Upper lobe of left lung (tissue), 6 donors: Measurements from ENCODE around the gene MXRA8. TPM values are rescaled to one million over a fixed set of nuclear protein-coding genes. Genes with fewer than 3 reads are reported as not detected.
"Not testable (repeated sequence)": the region's sequence is repeated elsewhere in the genome, so short reads cannot be mapped to it uniquely, and the experiment has no call there.

Experiments used
- ATAC-seq, 2 donors: fragments of 200-7000 bp; cut with Tn5 transposase; one replicate each; pipeline ENCODE4 v1.9.1; 2022; ENCODE audit warnings: mild to moderate bottlenecking in 2 of 2, moderate library complexity in 2 of 2; ENCODE audit not compliant: low FRiP score in 2 of 2
- DNase-seq, 2 donors: peaks; one replicate each; pipeline ENCODE4 v3.0.0-alpha.2; 2019 to 2020
- H3K27ac ChIP-seq, 4 donors: fragments of 200-600 bp; sonication (generic); one replicate each; pipeline ENCODE4 v1.5.1; 2016 to 2019
- H3K27me3 ChIP-seq, 4 donors: fragments of 200-600 bp; sonication (generic); one replicate each; pipeline ENCODE4 v1.5.1; 2017 to 2019
- H3K36me3 ChIP-seq, 4 donors: fragments of 200-600 bp; sonication (generic); one replicate each; pipeline ENCODE4 v1.5.1; 2016 to 2019
- H3K4me1 ChIP-seq, 4 donors: fragments of 200-600 bp; sonication (generic); one replicate each; pipeline ENCODE4 v1.5.1; 2018 to 2019
- H3K4me3 ChIP-seq, 4 donors: fragments of 200-600 bp; sonication (generic); one replicate each; pipeline ENCODE4 v1.5.1; 2017 to 2019; ENCODE audit warnings: mild to moderate bottlenecking in 2 of 4, moderate library complexity in 1 of 4
- H3K9me3 ChIP-seq, 4 donors: fragments of 200-600 bp; sonication (generic); one replicate each; pipeline ENCODE4 v1.5.1; 2018 to 2019
- CTCF ChIP-seq, 6 experiments: fragments of 450-650 bp in 4 of 6; fragments of 200-600 bp in 2 of 6; sonication (generic) in 2 of 6; IDR thresholded peaks; one replicate each; pipeline ENCODE4 v1.5.1; 2016 to 2019; ENCODE audit warnings: antibody characterized with exemption in 6 of 6
- EP300 ChIP-seq, 4 donors: sonication (generic); formaldehyde crosslinking; IDR thresholded peaks; one replicate each; pipeline ENCODE4 v1.5.1; 2017; ENCODE audit warnings: antibody characterized with exemption in 4 of 4, control low read depth in 2 of 4
- POLR2A ChIP-seq, 4 donors: fragments of 450-650 bp; IDR thresholded peaks; one replicate each; pipeline ENCODE4 v1.5.1; 2016 to 2017; ENCODE audit warnings: antibody characterized with exemption in 4 of 4, mild to moderate bottlenecking in 2 of 4
- POLR2AphosphoS5 ChIP-seq, 2 donors: sonication (generic); formaldehyde crosslinking; IDR thresholded peaks; one replicate each; pipeline ENCODE4 v1.5.1; 2017; ENCODE audit warnings: antibody characterized with exemption in 2 of 2
- WGBS, 2 donors: methylation state at CpG; one replicate each; pipeline ENCODE4 v1.1.5; 2017 to 2018; 5-methylcytosine and 5-hydroxymethylcytosine counted together
- total RNA-seq, 6 donors: library from RNA; depleted of rRNA in 4 of 6; stranded (reverse); fragments of >200 nt in 4 of 6; gene quantifications; one replicate each; pipeline versions ENCODE4 v1.1.0 to v1.2.1, GENCODE V29; 2016 to 2021
- donor health status: DM: no; HTN: no; CAD: no; lungs with moderate emphysema.
- donor health status: DM: no; HTN: yes; CAD: no; lungs with severe emphysema.

MXRA8 gene
- total RNA-seq, 6 donors from 2014 or later: 23.9 to 137 (median 63.4) TPM

DNA sequence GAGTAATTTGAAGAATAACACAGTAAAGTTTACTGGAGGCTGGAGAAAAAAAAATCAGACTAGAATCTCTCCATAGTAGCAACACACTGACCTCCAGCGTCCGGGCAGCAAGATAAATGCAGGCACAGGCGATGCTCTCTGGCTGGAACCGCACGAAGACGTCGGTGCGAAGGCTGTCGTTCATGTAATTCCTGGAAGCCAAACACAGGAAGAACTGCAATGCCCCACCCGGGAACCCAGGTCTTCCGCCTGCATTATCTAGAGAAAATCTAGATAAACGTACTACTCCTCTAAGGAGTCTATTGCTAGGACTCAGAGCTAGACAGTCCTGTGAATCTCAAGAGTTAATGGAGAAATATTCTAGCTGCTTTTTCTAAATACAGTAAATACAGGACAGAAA lies 32.3 kb upstream of the MXRA8 start:
- Histone ChIP-seq H3K27me3 (no peaks in the 10 kb centered on the region), H3K4me1 (peaks cover 9 to 34% (median 12%) of the 10 kb centered on the region in 4 donors), H3K36me3 (peaks cover 87 to 100% (median 94%) of the 10 kb centered on the region in 4 donors), H3K9me3 (no peaks in the 10 kb centered on the region), H3K4me3 (no peak overlapping the region), H3K27ac (peak overlapping the region in 2 of 4 donors; percentile 20 to 43)
- DNase-seq (no peak), ATAC-seq (no peak)
- TF ChIP-seq EP300 (IDR thresholded peaks at IDR 0.05) (no peak), POLR2A (IDR thresholded peaks at IDR 0.05) (no peak), POLR2AphosphoS5 (IDR thresholded peaks at IDR 0.05) (no peak), CTCF (IDR thresholded peaks at IDR 0.05) (no peak)
- WGBS, 2 donors: 70 to 97% methylated on average over 12 of the region's 12 CpGs

GRCh38 chr1:1388078-1388472 lies 29.7 kb upstream of the MXRA8 start:
- ATAC-seq (no peak), DNase-seq (no peak)
- no peak for TF ChIP-seq POLR2A (IDR thresholded peaks at IDR 0.05)
- TF ChIP-seq CTCF (IDR thresholded peaks at IDR 0.05): no peak
- no peak for TF ChIP-seq POLR2AphosphoS5 (IDR thresholded peaks at IDR 0.05)
- TF ChIP-seq EP300 (IDR thresholded peaks at IDR 0.05): no peak
- Histone ChIP-seq H3K4me1 (peaks cover 8 to 30% (median 12%) of the 10 kb centered on the region in 4 donors), H3K27me3 (no peaks in the 10 kb centered on the region), H3K9me3 (no peaks in the 10 kb centered on the region), H3K27ac (no peak overlapping the region), H3K4me3 (no peak overlapping the region), H3K36me3 (peaks cover 74 to 86% (median 80%) of the 10 kb centered on the region in 4 donors)
- WGBS, 2 donors: 97% methylated on average over 16 of the region's 16 CpGs

DNA sequence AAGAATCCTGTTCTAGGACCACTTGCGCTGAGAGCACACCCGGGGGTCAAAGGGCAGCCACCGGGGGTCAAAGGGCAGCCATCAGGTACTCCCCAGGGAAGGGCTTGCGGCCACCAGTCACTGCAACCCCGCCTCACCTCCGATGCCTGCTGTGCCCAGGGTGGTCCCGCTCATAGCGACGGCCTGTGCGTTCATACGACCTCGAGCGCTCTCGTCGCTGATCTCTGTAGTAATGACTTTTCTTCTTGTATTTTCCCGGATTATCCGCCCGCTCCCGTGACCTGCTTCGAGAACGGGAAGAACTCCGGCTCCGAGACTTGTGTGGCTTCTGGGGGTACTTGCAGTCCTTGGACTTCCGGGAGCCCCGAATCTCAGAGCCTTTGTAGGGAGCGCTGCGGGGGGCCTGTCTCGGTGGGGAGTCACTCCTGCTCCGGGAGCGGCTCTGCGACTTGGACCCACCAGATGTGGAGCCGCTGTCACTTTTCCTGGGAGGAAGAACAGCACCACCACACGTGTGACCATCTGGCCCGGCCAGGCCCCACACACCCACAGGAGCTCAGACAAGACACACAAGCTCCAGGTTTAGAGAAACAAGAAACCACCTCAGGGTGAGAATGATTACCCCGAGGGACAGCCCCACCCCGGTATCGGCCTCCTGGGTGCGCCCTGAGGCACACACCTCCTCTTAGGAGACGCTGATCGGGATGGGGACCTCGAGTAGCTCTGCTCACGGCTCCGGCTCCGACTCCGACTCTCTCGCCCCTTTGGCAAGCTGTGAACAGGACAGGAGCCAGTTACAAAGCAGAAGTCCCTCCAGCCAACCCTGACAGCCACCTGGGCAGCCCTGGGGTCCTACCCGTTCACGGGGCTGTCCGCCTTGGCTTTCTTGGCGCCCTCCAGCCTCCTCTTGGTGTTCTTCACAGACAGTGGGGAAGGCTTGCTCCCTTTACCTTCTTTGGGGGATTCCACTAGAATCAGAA lies 29.0 kb upstream of the MXRA8 start:
- H3K27me3 ChIP-seq: no peaks in the 10 kb centered on the region
- H3K4me1 ChIP-seq: peaks cover 5 to 23% (median 12%) of the 10 kb centered on the region in 4 donors
- no peak overlapping the region for H3K4me3 ChIP-seq
- no peaks in the 10 kb centered on the region for H3K9me3 ChIP-seq
- ATAC-seq (peak in 1 of 2 donors; percentile 35), DNase-seq (no peak)
- WGBS, 2 donors: 96 to 97% methylated on average over 42 to 44 of the region's 50 CpGs
- H3K36me3 ChIP-seq: peaks cover 67 to 79% (median 73%) of the 10 kb centered on the region in 4 donors
- TF ChIP-seq CTCF (IDR thresholded peaks at IDR 0.05) (no peak), POLR2A (IDR thresholded peaks at IDR 0.05) (no peak), POLR2AphosphoS5 (IDR thresholded peaks at IDR 0.05) (no peak), EP300 (IDR thresholded peaks at IDR 0.05) (no peak)
- H3K27ac ChIP-seq: no peak overlapping the region

DNA sequence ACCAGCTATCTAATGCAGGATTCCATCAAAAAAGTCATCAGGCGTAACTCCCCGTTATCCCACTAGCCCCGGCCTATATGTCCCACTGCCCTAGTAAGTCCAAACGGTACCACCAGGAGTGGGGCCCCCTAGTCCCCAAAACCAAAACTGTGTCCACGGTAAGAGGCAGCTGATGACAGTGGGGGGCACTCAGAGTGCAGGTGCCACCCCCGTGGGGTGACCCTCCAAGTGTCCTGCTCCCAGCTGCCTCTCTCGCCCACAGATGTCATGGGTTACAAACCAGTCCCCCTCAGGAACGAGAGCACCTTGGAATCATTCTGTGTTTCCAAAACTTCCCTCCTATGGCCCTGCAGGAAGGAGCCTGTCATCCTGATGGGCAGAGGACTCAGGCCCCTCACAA lies 27.6 kb upstream of the MXRA8 start:
- Histone ChIP-seq H3K27ac (no peak overlapping the region), H3K27me3 (no peaks in the 10 kb centered on the region), H3K4me3 (no peak overlapping the region), H3K36me3 (peaks cover 54 to 73% (median 62%) of the 10 kb centered on the region in 4 donors), H3K4me1 (peaks cover 5 to 14% (median 9%) of the 10 kb centered on the region in 4 donors), H3K9me3 (no peaks in the 10 kb centered on the region)
- no peak for ATAC-seq
- no peak for DNase-seq
- TF ChIP-seq EP300 (IDR thresholded peaks at IDR 0.05) (no peak), POLR2A (IDR thresholded peaks at IDR 0.05) (no peak), CTCF (IDR thresholded peaks at IDR 0.05) (no peak), POLR2AphosphoS5 (IDR thresholded peaks at IDR 0.05) (no peak)
- WGBS, 2 donors: 88 to 93% methylated on average over 8 of the region's 8 CpGs

GRCh38 chr1:1385339-1385738 lies 27.0 kb upstream of the MXRA8 start:
- H3K36me3 ChIP-seq: peaks cover 48 to 73% (median 56%) of the 10 kb centered on the region in 4 donors

More at GRCh38 chr1:1385339-1385738, 27.0 kb upstream of the MXRA8 start:
- not testable (repeated sequence) for H3K9me3 ChIP-seq, H3K4me3 ChIP-seq, H3K4me1 ChIP-seq, H3K27me3 ChIP-seq, H3K27ac ChIP-seq, DNase-seq, ATAC-seq
- WGBS, 2 donors: 90 to 94% methylated on average over 28 to 29 of the region's 29 CpGs
